Panc1 (cell line): ENCODE measurements around the gene SERPINA9. TPM values are rescaled to one million over a fixed set of nuclear protein-coding genes. Genes with fewer than 3 reads are reported as not detected.

Experiments used
- ATAC-seq: fragments of 200-7000 bp; cut with Tn5 transposase; 2 replicates; pipeline ENCODE4 v1.9.1; 2020; ENCODE audit warnings: mild to moderate bottlenecking, moderate library complexity
- BruUV-seq: library from RNA; stranded (reverse); fragments of 400-500 nt; replicated peaks from 2 replicates; lab custom pipeline; 2021; lab: Mats Ljungman, UMichigan
- CTCF ChIA-PET: fragments of 300-600 bp; sonication (Branson Sonifier 250); formaldehyde crosslinking; loops from one replicate; lab custom pipeline; 2022; ENCODE audit warnings: antibody characterized with exemption; lab: Charles Lee
- POLR2A ChIA-PET: fragments of 300-600 bp; sonication (Branson Sonifier 250); formaldehyde crosslinking; loops from one replicate; lab custom pipeline; 2022; ENCODE audit warnings: antibody characterized with exemption; lab: Charles Lee
- DNase-seq: peaks from one replicate; pipeline ENCODE4 v3.0.0-alpha.2; 2010; ENCODE audit warnings: low read depth, low spot score
- H3K27ac ChIP-seq: 2 replicates; pipeline ENCODE4 v1.5.1; 2011; ENCODE audit warnings: mild to moderate bottlenecking, low read length, inconsistent platforms
- H3K27me3 ChIP-seq: fragments of 200-500 bp; sonication (Bioruptor generic); 2 replicates; pipeline ENCODE4 v1.6.0; 2014; ENCODE audit warnings: low read length, inconsistent platforms; ENCODE audit not compliant: control insufficient read depth, insufficient read depth
- H3K36me3 ChIP-seq: fragments of 200-500 bp; sonication (Bioruptor generic); 2 replicates; pipeline ENCODE4 v1.5.1; 2014; ENCODE audit warnings: inconsistent platforms, mild to moderate bottlenecking, low read length, moderate library complexity; ENCODE audit not compliant: control insufficient read depth, insufficient read depth
- H3K4me1 ChIP-seq: 2 replicates; pipeline ENCODE4 v1.5.1; 2011; ENCODE audit warnings: inconsistent platforms, mild to moderate bottlenecking, low read length, moderate library complexity; ENCODE audit not compliant: control insufficient read depth, insufficient read depth
- H3K4me3 ChIP-seq, 2 experiments: 2 replicates each; pipeline ENCODE4 v1.5.1; 2011 to 2012; ENCODE audit warnings: low read depth in 2 of 2, low read length in 2 of 2, mild to moderate bottlenecking in 2 of 2, inconsistent platforms in 1 of 2, moderate library complexity in 1 of 2
- H3K9me3 ChIP-seq: fragments of 200-500 bp; sonication (Bioruptor generic); 2 replicates; pipeline ENCODE4 v1.5.1; 2014; ENCODE audit warnings: low read depth, mild to moderate bottlenecking, inconsistent platforms, low read length, moderate library complexity; ENCODE audit not compliant: control insufficient read depth, insufficient read depth
- CTCF ChIP-seq: fragments of 450-650 bp; IDR thresholded peaks from 2 replicates; pipeline ENCODE4 v1.5.1; 2017; ENCODE audit warnings: mild to moderate bottlenecking
- POLR2AphosphoS5 ChIP-seq: IDR thresholded peaks from 2 replicates; pipeline ENCODE4 v1.6.1; 2012; ENCODE audit warnings: mild to moderate bottlenecking, low read depth, low read length, moderate library complexity
- SIN3A ChIP-seq: IDR thresholded peaks from 2 replicates; pipeline ENCODE4 v1.6.1; 2012; ENCODE audit warnings: low read depth, mild to moderate bottlenecking, low read length, moderate library complexity, borderline replicate concordance; ENCODE audit not compliant: insufficient read depth
- TCF7L2 ChIP-seq: IDR thresholded peaks from 2 replicates; pipeline ENCODE4 v1.6.1; 2011; ENCODE audit warnings: mild to moderate bottlenecking, low read depth, low read length, inconsistent platforms
- in situ Hi-C: cut with HindIII; loops from 2 replicates; pipeline ENCODE4 v1.10.0; 2016; ENCODE audit warnings: low sequenced_read_pairs, low pct_unique_long_range_greater_than_20kb
- intact Hi-C: fragments of 100-400 bp; cut with micrococcal nuclease; formaldehyde crosslinking; loops from one replicate; pipeline ENCODE4 v1.10.0; 2022; ENCODE audit not compliant: unreplicated experiment
- total RNA-seq: library from RNA; stranded (reverse); gene quantifications from one replicate; pipeline ENCODE4 v1.2.1, GENCODE V29; 2021; ENCODE audit not compliant: unreplicated experiment
- TF ChIP-seq, protein P1 (sequence below), 2 experiments: IDR thresholded peaks; 2 replicates each; pipeline ENCODE4 v1.6.1; 2011 to 2012; ENCODE audit warnings: low read depth in 2 of 2, control low read depth in 1 of 2, low read length in 1 of 2, mild to moderate bottlenecking in 1 of 2, moderate library complexity in 1 of 2; ENCODE audit not compliant: insufficient read depth in 1 of 2

The SERPINA9 gene
- total RNA-seq, 1 experiment from 2014 or later = not detected

- H3K27ac ChIP-seq = no peak overlapping the region
- in situ Hi-C loops (no loop called here), intact Hi-C loops (loop anchor here (10.0 kb wide), 1 partner anchor 248 kb away; no protein-coding TSS in a partner anchor)
- ChIA-PET CTCF (no interaction called here), POLR2A (no interaction called here)
- no peaks in the 10 kb centered on the region for H3K36me3 ChIP-seq
- ATAC-seq (no peak), DNase-seq (no peak)
- no peak overlapping the region for H3K4me3 ChIP-seq
- no peaks in the 10 kb centered on the region for H3K4me1 ChIP-seq
- no TSS peak for BruUV-seq
- no peaks in the 10 kb centered on the region; the same call in 1 of the 2 replicates for H3K27me3 ChIP-seq
- no peaks in the 10 kb centered on the region for H3K9me3 ChIP-seq
- no peak for TF ChIP-seq TCF7L2
- TF ChIP-seq, protein P1, sequence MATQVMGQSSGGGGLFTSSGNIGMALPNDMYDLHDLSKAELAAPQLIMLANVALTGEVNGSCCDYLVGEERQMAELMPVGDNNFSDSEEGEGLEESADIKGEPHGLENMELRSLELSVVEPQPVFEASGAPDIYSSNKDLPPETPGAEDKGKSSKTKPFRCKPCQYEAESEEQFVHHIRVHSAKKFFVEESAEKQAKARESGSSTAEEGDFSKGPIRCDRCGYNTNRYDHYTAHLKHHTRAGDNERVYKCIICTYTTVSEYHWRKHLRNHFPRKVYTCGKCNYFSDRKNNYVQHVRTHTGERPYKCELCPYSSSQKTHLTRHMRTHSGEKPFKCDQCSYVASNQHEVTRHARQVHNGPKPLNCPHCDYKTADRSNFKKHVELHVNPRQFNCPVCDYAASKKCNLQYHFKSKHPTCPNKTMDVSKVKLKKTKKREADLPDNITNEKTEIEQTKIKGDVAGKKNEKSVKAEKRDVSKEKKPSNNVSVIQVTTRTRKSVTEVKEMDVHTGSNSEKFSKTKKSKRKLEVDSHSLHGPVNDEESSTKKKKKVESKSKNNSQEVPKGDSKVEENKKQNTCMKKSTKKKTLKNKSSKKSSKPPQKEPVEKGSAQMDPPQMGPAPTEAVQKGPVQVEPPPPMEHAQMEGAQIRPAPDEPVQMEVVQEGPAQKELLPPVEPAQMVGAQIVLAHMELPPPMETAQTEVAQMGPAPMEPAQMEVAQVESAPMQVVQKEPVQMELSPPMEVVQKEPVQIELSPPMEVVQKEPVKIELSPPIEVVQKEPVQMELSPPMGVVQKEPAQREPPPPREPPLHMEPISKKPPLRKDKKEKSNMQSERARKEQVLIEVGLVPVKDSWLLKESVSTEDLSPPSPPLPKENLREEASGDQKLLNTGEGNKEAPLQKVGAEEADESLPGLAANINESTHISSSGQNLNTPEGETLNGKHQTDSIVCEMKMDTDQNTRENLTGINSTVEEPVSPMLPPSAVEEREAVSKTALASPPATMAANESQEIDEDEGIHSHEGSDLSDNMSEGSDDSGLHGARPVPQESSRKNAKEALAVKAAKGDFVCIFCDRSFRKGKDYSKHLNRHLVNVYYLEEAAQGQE (IDR thresholded peaks at IDR 0.05; ENCODE audit: insufficient read depth in 1 of 2, low read depth in 2 of 2, low read length in 1 of 2) = no peak
- no peak for TF ChIP-seq SIN3A
- TF ChIP-seq POLR2AphosphoS5 = no peak
- TF ChIP-seq CTCF = no peak
These were observed 49.5 kb downstream of the SERPINA9 start for GRCh38 chr14:94426526-94426925.

- CTCF ChIA-PET = interaction anchor here (0.6 to 0.8 kb wide), 2 partner anchors 66 to 295 kb away, joined by 3 read pairs; no protein-coding TSS in a partner anchor
- intact Hi-C loops (loop anchor here (10.0 kb wide), 1 partner anchor 250 kb away; no protein-coding TSS in a partner anchor), in situ Hi-C loops (no loop called here)
- TF ChIP-seq, protein P1 (IDR thresholded peaks at IDR 0.05; ENCODE audit: insufficient read depth in 1 of 2, low read depth in 2 of 2, low read length in 1 of 2) = no peak
- TF ChIP-seq SIN3A (no peak), TCF7L2 (no peak), POLR2AphosphoS5 (no peak), CTCF (no peak)
- no TSS peak for BruUV-seq
- Histone ChIP-seq H3K27ac (no peak overlapping the region), H3K4me1 (no peaks in the 10 kb centered on the region), H3K27me3 (no peaks in the 10 kb centered on the region; the same call in 1 of the 2 replicates), H3K4me3 (no peak overlapping the region), H3K9me3 (no peaks in the 10 kb centered on the region), H3K36me3 (no peaks in the 10 kb centered on the region)
- POLR2A ChIA-PET = no interaction called here
- DNase-seq (no peak), ATAC-seq (no peak)
These were observed 51.6 kb downstream of the SERPINA9 start for GRCh38 chr14:94424371-94424770.
